Upper lobe of left lung (tissue), 4 donors: ENCODE data around the gene TCHHL1.

Source experiments
- EP300 ChIP-seq, 4 donors: sonication (generic); formaldehyde crosslinking; IDR thresholded peaks; one replicate each; pipeline ENCODE4 v1.5.1; 2017; ENCODE audit warnings: antibody characterized with exemption in 4 of 4, control low read depth in 2 of 4
- POLR2A ChIP-seq, 4 donors: fragments of 450-650 bp; IDR thresholded peaks; one replicate each; pipeline ENCODE4 v1.5.1; 2016 to 2017; ENCODE audit warnings: antibody characterized with exemption in 4 of 4, mild to moderate bottlenecking in 2 of 4
- POLR2AphosphoS5 ChIP-seq, 2 donors: sonication (generic); formaldehyde crosslinking; IDR thresholded peaks; one replicate each; pipeline ENCODE4 v1.5.1; 2017; ENCODE audit warnings: antibody characterized with exemption in 2 of 2
- TF ChIP-seq, protein P1 (sequence below), 6 experiments: fragments of 450-650 bp in 4 of 6; fragments of 200-600 bp in 2 of 6; sonication (generic) in 2 of 6; IDR thresholded peaks; one replicate each; pipeline ENCODE4 v1.5.1; 2016 to 2019; ENCODE audit warnings: antibody characterized with exemption in 6 of 6

DNA sequence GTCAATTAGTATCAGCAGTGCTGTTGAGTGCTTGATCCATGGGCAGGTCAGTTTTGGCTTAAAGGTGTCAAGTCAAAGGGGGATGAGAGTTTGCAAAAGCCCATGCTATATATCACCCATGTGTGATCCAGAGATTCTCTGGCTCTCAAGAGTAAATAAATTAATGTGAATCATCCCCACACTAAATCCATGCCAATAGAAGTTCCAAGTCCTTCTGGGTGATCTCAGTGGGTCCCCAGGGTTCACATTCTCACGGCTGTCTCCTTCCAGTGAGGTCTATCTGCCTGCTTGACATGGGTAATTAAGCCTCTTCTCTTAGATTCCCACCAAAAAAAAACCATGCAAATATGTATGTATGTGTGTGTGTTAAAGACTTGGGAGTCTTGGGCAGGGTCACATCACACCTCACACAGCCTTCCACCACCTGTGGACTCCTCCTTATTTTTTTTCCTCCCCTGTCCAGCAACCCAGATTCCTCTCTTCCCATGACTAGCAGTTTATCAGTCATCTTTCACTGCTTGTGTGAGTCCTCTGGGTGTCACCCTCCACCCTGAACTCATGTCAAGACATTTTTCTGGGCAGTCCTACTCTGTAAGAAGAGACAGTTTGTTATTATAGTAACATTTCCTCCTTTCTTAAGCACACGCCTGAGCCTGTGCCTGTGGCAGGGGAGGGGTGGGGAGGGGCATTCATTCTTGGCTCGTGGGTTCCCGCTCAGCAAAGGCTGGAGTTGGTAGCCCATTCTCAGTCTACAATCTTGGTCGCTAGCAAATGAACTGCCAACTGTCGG is 37.8 kb downstream of the TCHHL1 start:
- TF ChIP-seq POLR2A (IDR thresholded peaks at IDR 0.05) = no peak
- TF ChIP-seq, protein P1, sequence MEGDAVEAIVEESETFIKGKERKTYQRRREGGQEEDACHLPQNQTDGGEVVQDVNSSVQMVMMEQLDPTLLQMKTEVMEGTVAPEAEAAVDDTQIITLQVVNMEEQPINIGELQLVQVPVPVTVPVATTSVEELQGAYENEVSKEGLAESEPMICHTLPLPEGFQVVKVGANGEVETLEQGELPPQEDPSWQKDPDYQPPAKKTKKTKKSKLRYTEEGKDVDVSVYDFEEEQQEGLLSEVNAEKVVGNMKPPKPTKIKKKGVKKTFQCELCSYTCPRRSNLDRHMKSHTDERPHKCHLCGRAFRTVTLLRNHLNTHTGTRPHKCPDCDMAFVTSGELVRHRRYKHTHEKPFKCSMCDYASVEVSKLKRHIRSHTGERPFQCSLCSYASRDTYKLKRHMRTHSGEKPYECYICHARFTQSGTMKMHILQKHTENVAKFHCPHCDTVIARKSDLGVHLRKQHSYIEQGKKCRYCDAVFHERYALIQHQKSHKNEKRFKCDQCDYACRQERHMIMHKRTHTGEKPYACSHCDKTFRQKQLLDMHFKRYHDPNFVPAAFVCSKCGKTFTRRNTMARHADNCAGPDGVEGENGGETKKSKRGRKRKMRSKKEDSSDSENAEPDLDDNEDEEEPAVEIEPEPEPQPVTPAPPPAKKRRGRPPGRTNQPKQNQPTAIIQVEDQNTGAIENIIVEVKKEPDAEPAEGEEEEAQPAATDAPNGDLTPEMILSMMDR (IDR thresholded peaks at IDR 0.05) = no peak
- no peak for TF ChIP-seq EP300 (IDR thresholded peaks at IDR 0.05)
- TF ChIP-seq POLR2AphosphoS5 (IDR thresholded peaks at IDR 0.05) = no peak
